Uterus (tissue), 4 donors: ENCODE results near the gene TANC1. TPM values are rescaled to one million over a fixed set of nuclear protein-coding genes. Genes with fewer than 3 reads are reported as not detected.

Source experiments
- DNase-seq, 2 donors: peaks; one replicate each; pipeline ENCODE4 v3.0.0-alpha.2; 2019 to 2020
- H3K27ac ChIP-seq, 2 donors: fragments of 200-600 bp; sonication (generic); 1 replicate in 1 of 2; 2 replicates in 1 of 2; pipeline ENCODE4 v1.5.1; 2016 to 2018
- H3K27me3 ChIP-seq, 2 donors: fragments of 200-600 bp; sonication (generic); one replicate each; pipeline ENCODE4 v1.5.1; 2018 to 2019; ENCODE audit warnings: control low read depth in 1 of 2
- H3K36me3 ChIP-seq, 2 donors: fragments of 200-600 bp; sonication (generic); one replicate each; pipeline ENCODE4 v1.5.1; 2019; ENCODE audit warnings: control low read depth in 1 of 2
- H3K4me1 ChIP-seq, 2 donors: fragments of 200-600 bp; sonication (generic); one replicate each; pipeline ENCODE4 v1.5.1; 2018 to 2019; ENCODE audit warnings: control low read depth in 1 of 2
- H3K4me3 ChIP-seq, 2 donors: fragments of 200-600 bp; sonication (generic); 1 replicate in 1 of 2; 2 replicates in 1 of 2; pipeline ENCODE4 v1.5.1; 2018 to 2019; ENCODE audit warnings: mild to moderate bottlenecking in 1 of 2
- H3K9me3 ChIP-seq, 2 donors: fragments of 200-600 bp; sonication (generic); one replicate each; pipeline ENCODE4 v1.5.1; 2019; ENCODE audit warnings: control low read depth in 1 of 2
- POLR2A ChIP-seq, 2 donors: fragments of 450-650 bp; IDR thresholded peaks; one replicate each; pipeline ENCODE4 v1.6.1; 2016; ENCODE audit warnings: antibody characterized with exemption in 2 of 2, mild to moderate bottlenecking in 1 of 2, moderate library complexity in 1 of 2
- intact Hi-C: fragments of 100-400 bp; cut with DNase I; formaldehyde crosslinking; loops from one replicate; pipeline ENCODE4 v1.15.1; 2023; ENCODE audit warnings: low total_unique reads
- total RNA-seq, 4 donors: library from RNA; depleted of rRNA in 3 of 4; stranded (reverse); fragments of >200 nt in 3 of 4; gene quantifications; one replicate each; pipeline versions ENCODE4 v1.1.0 to v1.2.4, GENCODE V29; 2014 to 2023
- TF ChIP-seq, protein P1 (sequence below), 4 experiments: fragments of 200-600 bp in 2 of 4; fragments of 450-650 bp in 2 of 4; sonication (generic) in 2 of 4; IDR thresholded peaks; one replicate each; pipeline ENCODE4 v1.5.1; 2016 to 2019; ENCODE audit warnings: antibody characterized with exemption in 4 of 4, mild to moderate bottlenecking in 2 of 4, moderate library complexity in 1 of 4
- donor health status: DM: yes; HTN: yes; CAD: no.

TANC1 gene
- total RNA-seq, 4 donors from 2014 or later: 34.7 to 92.7 (median 67.4) TPM

DNA sequence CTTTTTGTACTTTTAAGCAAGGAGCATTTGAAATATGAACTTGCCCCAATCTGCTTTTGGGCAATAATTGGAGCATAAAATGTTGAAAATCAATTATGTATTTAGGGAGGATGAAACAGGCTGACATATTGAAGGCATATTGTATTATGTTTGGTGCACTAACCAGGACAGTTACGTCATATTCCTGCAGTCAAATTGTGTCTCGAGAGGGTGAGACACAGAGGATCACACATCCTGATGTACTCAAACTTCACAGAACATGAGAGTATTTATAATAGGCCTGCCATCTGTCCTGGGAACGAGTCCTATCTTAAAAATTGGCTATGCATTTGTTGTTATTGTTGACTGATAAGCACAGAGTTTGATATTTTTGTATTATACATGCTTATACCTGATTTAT, 44.7 kb downstream of the TANC1 start:
- TF ChIP-seq, protein P1, sequence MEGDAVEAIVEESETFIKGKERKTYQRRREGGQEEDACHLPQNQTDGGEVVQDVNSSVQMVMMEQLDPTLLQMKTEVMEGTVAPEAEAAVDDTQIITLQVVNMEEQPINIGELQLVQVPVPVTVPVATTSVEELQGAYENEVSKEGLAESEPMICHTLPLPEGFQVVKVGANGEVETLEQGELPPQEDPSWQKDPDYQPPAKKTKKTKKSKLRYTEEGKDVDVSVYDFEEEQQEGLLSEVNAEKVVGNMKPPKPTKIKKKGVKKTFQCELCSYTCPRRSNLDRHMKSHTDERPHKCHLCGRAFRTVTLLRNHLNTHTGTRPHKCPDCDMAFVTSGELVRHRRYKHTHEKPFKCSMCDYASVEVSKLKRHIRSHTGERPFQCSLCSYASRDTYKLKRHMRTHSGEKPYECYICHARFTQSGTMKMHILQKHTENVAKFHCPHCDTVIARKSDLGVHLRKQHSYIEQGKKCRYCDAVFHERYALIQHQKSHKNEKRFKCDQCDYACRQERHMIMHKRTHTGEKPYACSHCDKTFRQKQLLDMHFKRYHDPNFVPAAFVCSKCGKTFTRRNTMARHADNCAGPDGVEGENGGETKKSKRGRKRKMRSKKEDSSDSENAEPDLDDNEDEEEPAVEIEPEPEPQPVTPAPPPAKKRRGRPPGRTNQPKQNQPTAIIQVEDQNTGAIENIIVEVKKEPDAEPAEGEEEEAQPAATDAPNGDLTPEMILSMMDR (IDR thresholded peaks at IDR 0.05): no peak
- no peak for TF ChIP-seq POLR2A (IDR thresholded peaks at IDR 0.05)
- Histone ChIP-seq H3K27me3 (no peaks in the 10 kb centered on the region), H3K9me3 (peaks cover 0 to 4% of the 10 kb centered on the region in 2 donors), H3K27ac (no peak overlapping the region), H3K4me3 (no peak overlapping the region), H3K36me3 (no peaks in the 10 kb centered on the region), H3K4me1 (peaks cover 3 to 8% of the 10 kb centered on the region in 2 donors)
- DNase-seq: no peak
- intact Hi-C loops: no loop called here

DNA sequence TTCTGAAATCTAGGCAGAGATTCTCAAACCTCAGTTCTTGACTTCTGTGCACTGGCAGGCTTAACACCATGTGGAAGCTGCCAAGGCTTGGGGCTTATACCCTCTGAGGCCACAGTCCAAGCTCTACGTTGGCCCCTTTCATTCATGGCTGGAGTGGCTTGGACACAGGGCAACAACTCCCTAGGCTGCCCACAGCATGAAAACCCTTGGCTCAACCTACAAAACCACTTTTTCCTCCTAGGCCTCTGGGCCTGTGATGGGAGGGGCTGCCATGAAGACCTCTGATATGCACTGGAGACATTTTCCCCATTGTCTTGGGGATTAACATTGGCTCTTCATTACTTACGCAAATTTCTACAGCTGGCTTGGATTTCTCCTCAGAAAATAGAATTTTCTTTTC, 46.7 kb downstream of the TANC1 start:
- no peaks in the 10 kb centered on the region for H3K36me3 ChIP-seq
- H3K27me3 ChIP-seq: no peaks in the 10 kb centered on the region
- TF ChIP-seq, protein P1 (IDR thresholded peaks at IDR 0.05): no peak
- TF ChIP-seq POLR2A (IDR thresholded peaks at IDR 0.05): no peak
- H3K27ac ChIP-seq: no peak overlapping the region
- H3K9me3 ChIP-seq: peaks cover 0 to 4% of the 10 kb centered on the region in 2 donors
- intact Hi-C loops: no loop called here
- H3K4me1 ChIP-seq: peaks cover 3 to 4% of the 10 kb centered on the region in 2 donors
- no peak for DNase-seq
- no peak overlapping the region for H3K4me3 ChIP-seq

DNA sequence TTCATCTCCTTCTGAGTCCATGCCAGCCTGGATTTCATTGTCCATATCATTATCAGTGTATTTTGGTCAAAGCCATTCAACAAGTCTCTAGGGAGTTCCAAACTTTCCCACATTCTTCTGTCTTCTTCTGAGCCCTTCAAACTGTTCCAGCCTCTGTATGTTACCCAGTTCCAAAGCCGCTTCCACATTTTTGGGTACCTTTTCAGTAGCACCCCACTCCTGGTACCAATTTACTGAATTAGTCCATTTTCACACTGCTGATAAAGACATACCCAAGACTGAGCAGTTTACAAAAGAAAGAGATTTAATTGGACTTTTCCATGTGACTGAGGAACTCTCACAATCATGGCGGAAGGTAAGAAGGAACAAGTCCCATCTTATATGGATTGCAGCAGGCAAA, 47.4 kb downstream of the TANC1 start:
- Histone ChIP-seq H3K4me3 (no peak overlapping the region), H3K27me3 (no peaks in the 10 kb centered on the region), H3K27ac (no peak overlapping the region), H3K4me1 (peaks cover 3% of the 10 kb centered on the region in 2 donors), H3K36me3 (no peaks in the 10 kb centered on the region), H3K9me3 (peaks cover 0 to 4% of the 10 kb centered on the region in 2 donors)
- DNase-seq: no peak
- intact Hi-C loops: no loop called here
- TF ChIP-seq POLR2A (IDR thresholded peaks at IDR 0.05): no peak
- TF ChIP-seq, protein P1 (IDR thresholded peaks at IDR 0.05): no peak

DNA sequence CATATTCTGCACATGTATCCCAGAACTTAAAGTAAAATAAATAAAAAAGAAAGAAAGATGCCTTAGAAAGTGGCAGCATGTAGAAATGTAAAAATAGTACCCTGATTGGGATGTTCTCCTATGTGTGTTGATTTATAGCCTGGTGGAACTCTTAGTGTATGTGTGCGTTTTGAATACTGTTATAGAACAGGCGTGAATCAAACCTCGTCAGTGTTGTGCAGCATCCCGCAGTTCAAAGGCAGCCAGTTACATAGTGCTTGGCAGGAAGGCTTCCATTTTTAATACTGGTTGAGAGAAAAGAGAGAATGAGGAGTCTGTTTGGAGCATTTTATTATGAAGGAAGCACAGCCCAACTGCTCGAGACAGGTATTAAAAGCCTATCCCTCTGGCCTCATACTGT, 49.4 kb downstream of the TANC1 start:
- H3K27ac ChIP-seq: no peak overlapping the region
- no peaks in the 10 kb centered on the region for H3K36me3 ChIP-seq
- no peak overlapping the region for H3K4me3 ChIP-seq
- intact Hi-C loops: no loop called here
- peaks cover 0 to 4% of the 10 kb centered on the region in 2 donors for H3K9me3 ChIP-seq
- no peaks in the 10 kb centered on the region for H3K27me3 ChIP-seq
- no peak for TF ChIP-seq POLR2A (IDR thresholded peaks at IDR 0.05)
- H3K4me1 ChIP-seq: no peaks in the 10 kb centered on the region
- no peak for DNase-seq

DNA sequence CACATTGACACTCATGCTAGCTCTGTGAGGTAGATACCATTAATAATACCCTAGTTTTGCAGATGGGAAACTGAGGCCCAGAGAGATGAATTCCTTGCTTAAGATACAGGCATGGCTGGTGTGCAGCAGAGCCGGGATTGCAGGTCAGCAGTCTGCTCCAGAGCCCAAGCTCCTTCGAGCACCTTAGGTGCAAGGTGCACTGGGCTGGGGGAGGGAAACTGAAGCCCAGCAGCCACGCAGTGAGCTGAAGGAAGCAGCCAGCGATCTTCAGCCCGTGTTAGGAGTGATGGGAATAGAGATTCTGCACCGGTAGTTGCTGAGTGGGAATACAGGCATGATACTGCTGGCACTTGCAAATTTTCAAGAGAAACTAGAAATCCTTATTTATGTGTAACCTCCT, 50.6 kb downstream of the TANC1 start:
- no peak for DNase-seq
- no peak for TF ChIP-seq POLR2A (IDR thresholded peaks at IDR 0.05)
- TF ChIP-seq, protein P1 (IDR thresholded peaks at IDR 0.05): no peak
- Histone ChIP-seq H3K27me3 (no peaks in the 10 kb centered on the region), H3K36me3 (no peaks in the 10 kb centered on the region), H3K27ac (no peak overlapping the region), H3K4me3 (no peak overlapping the region), H3K9me3 (peaks cover 0 to 4% of the 10 kb centered on the region in 2 donors), H3K4me1 (no peaks in the 10 kb centered on the region)
- intact Hi-C loops: no loop called here

DNA sequence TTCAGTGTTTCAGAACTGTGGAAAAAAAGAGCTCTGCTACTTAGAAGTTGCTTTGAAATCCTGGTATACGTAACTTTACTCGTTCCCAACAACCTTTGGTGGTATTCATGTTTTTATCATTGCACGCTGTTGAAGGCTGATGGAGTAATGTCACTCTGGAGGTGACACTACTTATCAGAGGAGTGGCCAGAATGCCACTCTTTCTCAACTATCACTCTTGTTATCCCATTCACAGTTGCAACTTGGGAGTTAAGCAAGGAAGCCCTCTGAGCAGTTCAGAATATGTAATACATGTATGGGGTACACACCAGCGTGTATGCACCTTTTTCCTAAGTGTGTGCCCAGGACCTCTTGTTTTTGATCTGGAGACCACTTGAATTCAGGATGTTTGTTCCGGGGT, 53.6 kb downstream of the TANC1 start:
- H3K4me3 ChIP-seq: no peak overlapping the region
- no peak for DNase-seq
- H3K36me3 ChIP-seq: no peaks in the 10 kb centered on the region
- intact Hi-C loops: no loop called here
- H3K27ac ChIP-seq: no peak overlapping the region
- no peaks in the 10 kb centered on the region for H3K27me3 ChIP-seq
- H3K4me1 ChIP-seq: no peaks in the 10 kb centered on the region
- no peaks in the 10 kb centered on the region for H3K9me3 ChIP-seq
- TF ChIP-seq, protein P1 (IDR thresholded peaks at IDR 0.05): no peak
- TF ChIP-seq POLR2A (IDR thresholded peaks at IDR 0.05): no peak
